NCI-H146 treated with DMSO at 0.1 percent for 48 hours (cell line): ENCODE data around the gene TCF4.

Experiments used
- DNase-seq: peaks from one replicate; lab custom pipeline; 2025; ENCODE audit not compliant: unreplicated experiment; lab: John Stamatoyannopoulos, UW

Gene TCF4

GRCh38 chr18:55243255-55243654, 344.7 kb downstream of the TCF4 start:
- no peak for DNase-seq

DNA sequence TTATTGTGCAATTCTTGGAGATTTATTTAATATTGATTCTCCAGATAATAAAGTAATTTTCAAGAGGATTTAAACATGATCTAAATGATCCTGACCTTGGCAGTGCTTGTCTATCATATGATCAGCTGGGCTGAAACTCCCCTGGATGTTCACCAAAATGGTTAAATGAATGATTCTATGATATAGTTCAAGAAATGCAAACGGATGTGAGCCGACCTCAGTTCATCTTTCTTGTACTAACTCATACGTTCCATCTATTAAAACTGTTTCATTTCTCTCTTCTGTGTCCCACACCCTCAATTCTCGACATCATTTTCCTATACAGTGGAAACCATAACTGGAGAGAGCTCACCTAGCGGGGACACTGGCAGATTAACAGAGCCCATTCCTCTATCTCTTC, 347.0 kb downstream of the TCF4 start:
- no peak for DNase-seq

GRCh38 chr18:55239740-55240139, 348.3 kb downstream of the TCF4 start:
- peak; percentile 82 for DNase-seq

DNA sequence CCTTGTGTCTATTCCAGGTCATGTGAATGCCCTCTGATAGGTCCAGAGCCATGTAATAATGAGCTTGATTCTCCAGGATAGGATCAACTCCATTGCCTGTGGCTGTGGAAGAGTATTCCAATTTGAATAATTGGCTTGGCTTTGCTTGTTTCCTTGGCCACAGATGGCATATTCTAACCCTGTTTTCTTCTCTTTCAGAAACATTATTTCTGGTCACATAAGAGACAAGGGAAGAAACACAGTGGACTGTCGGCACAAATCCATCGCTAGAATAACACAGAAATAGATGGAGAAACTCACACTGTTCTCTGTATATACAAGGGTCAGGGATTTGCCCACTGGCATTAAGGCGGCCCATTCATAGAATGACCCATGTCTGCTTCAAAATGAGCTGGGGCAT, 350.3 kb downstream of the TCF4 start:
- no peak for DNase-seq

DNA sequence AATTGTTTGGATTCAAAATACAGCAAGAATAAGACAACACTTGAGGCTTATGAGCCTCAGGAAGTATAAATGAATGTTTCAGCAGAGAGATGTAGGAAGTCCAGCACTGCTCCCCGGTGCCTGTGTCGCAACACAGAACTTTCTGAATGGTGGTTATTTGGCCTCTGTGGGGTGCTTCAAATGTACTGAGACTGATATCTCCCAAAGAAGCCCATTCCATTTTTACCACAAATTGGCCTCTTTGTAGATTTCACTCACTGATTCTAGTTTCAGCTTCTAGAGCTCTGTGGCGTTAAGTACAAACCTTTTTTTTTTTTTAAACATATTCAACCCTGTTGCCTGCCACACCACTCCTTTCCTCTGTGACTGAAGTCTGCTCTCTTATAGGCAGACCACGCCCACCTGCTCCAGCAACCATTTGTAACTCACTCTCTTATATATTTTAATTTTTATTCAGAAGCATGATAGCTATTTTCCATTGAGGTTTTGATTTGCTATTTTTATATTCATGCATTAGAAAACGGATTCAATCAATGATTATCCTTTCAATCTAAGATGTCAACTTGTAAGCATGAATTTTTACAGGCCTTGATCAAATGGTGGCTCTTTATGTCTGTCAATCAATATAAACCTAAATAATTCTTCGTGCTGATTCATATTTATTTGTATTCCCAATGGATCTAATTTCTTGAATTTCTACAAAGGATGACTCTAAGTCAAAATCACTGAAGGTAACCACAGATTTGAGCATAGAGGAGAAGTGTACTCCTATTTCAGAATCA, 351.7 kb downstream of the TCF4 start:
- DNase-seq, result no peak

DNA sequence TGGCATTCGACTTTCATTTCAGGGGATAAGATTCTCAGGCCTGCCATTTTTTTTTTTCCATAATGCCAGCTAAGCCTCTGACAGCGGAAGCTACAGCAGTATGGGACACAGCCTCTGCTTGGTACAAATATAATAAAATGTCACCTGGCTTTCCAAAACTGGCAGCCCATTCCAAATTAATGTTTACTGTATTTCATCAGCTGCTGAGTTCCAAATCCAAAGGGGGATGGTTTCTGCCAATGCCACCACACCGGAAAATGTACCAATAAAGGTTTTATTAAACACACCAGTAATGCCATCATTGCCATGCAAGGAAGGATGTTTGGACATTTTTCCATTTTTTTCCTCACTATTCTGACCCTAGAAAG, 352.9 kb downstream of the TCF4 start:
- no peak for DNase-seq

DNA sequence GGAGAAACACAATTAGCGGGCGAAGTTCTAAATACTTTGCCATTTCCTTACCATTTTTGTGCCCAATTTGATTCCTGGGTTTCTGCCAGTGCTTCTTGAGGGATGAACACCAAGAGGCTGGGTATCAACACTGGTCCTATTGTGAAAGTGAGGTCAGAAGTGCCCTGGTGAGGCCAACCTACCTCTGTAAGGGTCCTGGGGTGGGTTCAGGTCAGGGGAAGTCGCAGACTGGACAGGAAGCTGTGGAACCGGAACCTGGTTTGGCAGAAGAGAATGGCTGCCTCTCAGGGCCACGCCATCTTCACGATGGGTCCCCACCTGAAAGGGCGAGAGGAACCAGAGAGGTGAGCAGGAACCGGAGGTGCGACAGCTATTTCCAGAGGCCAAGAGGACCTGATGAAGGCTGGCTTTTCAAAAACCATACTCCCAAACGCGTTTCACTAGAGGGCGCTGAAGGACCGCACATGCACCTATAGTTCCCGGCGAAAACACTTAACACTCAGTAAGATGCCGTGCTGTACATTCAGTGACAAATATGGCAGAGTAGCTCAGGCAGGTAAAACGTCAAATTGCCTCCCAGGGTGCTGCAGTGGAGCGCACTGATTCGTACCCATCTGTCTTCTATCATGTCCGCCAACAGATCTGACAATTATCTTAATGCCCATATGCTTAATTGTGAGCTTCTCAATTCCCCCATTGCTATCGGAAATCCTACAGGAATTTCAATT, 353.5 kb downstream of the TCF4 start:
- DNase-seq, result peak; percentile 76

- DNase-seq, result no peak
These were observed 354.1 kb downstream of the TCF4 start for GRCh38 chr18:55233857-55234256.

- no peak for DNase-seq
These were observed 355.5 kb downstream of the TCF4 start for GRCh38 chr18:55232506-55232905.

- DNase-seq, result no peak
These were observed 358.3 kb downstream of the TCF4 start for GRCh38 chr18:55229682-55230081.

- no peak for DNase-seq
These were observed 359.3 kb downstream of the TCF4 start for GRCh38 chr18:55228707-55229106.

DNA sequence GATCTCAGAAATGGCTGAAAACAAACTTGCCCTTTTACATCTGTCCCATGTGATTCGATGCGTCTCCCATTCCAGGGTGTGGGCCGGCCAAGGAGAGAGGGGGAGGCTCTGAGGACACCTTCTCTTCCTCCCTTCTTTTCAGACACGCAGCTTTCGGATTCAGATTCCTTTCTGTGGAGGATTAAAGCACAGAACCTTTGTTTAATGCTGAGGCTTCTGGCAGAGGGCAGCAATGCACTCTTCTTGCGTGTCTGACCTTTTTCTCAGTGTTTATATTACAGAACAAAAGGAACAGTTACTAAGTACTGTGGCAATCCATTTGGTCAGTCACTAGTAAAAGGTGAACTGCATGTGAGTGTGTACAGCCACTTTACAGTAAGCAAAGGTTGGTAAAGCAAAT, 359.8 kb downstream of the TCF4 start:
- DNase-seq, result no peak

DNA sequence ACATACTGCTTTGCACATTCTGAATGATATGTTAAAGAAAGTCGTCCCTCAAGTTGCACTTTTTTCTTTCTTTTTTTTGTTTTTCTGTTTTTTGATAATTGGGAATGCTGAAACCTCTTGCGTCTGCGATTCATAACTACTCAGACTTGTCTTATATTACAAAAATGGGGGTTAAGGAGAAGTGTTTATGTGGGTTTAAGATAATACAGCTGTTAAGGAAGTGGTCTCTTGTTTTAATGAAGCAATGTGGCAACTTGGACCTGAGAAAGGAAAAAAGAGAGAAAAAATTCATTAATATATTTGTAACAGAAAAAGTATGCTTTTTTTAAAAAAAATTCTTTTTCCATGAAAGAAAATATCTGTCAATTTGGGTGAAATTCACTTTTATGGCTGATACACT, 360.2 kb downstream of the TCF4 start:
- no peak for DNase-seq

DNA sequence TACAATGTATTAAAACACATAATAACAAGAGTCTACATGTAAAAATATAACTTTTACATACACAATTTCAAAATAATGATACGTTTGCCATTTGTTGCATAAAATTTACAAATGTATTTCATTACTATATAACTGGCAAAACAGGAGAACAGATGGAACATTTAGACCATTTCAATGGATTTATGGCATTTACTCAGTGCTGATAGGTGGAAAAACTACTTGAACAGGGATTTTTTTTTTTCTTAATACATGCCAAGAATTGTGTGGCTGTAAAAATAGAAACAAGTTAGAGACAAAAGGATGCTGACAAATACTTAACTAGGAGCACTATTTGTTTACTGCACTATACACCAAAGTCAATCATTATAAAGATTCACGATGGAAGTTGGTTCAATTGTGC, 361.9 kb downstream of the TCF4 start:
- no peak for DNase-seq

DNA sequence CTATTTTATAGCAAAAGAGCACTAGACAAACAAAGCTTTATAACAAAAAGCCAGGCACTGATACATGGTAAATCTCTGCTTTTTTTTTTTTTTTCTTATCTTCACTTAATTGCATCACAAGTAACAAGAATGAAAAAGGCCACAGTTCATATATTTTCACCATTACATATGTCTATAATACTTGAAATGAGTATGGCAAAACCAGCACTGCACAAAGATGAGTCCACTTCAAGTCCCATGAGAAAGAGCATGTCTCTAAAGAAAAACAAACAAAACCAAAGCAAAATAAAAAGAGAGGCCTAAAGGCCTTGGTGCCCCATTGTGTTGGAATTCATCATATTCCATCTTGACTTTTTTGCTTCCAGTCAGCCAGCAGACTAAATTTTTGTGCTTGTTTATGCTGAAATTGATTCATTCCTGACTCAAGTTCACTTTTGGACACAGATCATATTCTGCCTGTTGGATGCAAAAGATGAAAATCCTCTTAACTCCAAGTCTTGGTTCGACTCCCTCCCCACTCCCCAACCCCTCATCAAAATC, 363.8 kb downstream of the TCF4 start:
- no peak for DNase-seq

DNA sequence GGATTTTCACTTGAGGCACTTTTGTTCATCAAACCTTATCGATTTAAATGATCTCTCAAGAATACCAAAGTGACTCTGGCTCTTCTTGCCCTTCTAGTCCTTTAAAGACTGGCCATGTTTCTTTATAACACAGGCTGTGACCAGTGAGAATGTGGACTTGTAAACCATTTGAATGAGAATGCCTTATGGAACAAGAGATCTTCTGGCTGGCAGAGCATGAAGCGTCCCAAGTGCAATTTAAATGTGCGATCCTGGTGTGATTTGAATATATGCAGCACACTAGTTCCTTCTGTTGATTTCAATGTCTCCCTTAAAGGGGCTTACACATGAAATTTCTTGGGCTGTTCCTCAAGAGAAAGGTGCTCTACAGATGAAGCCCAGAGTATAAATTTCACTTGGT, 366.4 kb downstream of the TCF4 start:
- DNase-seq, result no peak

GRCh38 chr18:55220523-55220922, 367.5 kb downstream of the TCF4 start:
- DNase-seq, result no peak

- DNase-seq, result no peak
These were observed 368.2 kb downstream of the TCF4 start for GRCh38 chr18:55219823-55220222.

DNA sequence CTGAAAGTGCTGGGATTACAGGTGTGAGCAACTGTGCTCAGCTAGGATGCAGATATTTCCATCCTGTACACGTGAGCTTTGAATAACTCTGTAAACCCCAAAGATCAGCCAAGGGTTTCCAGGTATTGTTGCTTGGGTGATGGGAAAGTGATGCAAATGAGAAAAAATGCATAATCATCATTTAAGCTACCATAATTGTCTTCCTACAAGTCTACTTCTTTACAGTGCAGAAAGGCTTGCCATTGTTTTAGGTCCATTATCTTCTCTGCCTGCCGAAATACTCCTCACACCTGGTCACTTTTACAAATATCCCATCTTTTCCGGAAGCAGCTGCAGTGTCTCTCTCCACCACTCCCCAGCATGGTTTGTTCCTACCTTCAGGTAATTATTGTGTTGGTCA, 368.9 kb downstream of the TCF4 start:
- peak; percentile 89 for DNase-seq

- no peak for DNase-seq
These were observed 373.0 kb downstream of the TCF4 start for GRCh38 chr18:55214969-55215368.

DNA sequence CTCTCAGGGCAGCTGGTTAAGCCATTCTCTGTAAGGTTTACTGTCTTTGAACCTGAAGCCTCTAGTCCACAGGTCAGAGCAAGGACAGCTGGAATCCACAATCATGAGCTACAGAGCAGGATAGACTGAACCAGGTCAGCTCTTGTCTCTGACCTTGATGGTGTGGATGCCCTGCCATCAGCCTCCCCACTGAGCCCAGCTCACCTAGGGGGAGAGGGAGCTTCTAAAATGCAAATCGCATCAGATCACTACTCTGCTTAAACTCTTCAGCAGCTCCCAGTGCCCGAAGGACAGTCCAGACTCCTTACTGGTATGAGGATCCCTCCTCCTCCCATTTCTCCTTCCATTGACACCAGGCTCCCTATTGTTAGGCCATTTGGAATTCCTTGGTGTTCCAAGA, 373.5 kb downstream of the TCF4 start:
- no peak for DNase-seq

DNA sequence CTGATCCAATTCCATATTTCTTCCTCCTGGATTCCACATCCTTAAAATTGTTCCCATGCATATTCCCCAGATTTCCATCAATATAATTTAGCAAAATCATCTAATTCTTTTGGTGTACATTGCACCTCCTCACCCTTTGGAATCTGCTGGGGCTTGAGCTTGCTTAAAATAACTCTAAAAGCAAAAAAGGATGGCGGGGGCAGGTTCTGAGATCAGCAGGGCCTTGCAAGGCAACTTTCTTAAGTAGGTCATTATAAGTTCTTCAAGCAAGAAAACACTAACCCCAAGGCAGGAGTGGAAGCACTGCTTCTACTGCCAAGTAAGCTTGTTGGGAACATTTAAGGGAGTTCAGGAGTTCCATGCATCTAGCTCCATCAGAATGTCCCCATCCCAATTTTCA, 374.4 kb downstream of the TCF4 start:
- no peak for DNase-seq
